ENCODE results near the gene ABCD3. TPM values are rescaled to one million over a fixed set of nuclear protein-coding genes. Genes with fewer than 3 reads are reported as not detected.

ABCD3 gene
- polyA plus RNA-seq, 1 of the 3 experiments (the other 2 are of a cell fraction): 6.5 TPM

DNA sequence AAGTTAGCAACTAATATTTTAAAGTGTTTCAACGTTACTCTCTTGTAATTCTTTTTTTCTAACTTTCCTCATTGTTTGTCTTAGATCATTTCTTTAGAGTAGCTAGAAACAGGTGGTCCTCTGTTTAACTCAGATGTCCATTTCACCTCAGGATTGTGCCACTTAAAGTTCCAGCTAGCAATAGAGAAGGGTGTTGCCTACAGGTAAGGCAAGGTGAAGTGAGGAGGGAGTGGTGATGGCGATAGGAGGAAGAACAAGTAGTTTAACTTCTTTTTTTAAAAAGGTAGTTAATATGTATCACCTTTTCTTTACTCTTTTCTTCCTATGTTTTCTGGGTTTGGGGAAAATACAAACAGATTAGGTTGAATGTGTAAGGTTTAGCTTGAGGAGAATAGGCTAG, 44.4 kb downstream of the ABCD3 start:
- no peaks in the 10 kb centered on the region for H3K9me2 ChIP-seq
- DNase-seq: no peak
- H3F3A ChIP-seq (replicated peaks; ENCODE audit: insufficient read depth): no peaks in the 10 kb centered on the region
- no peaks in the 10 kb centered on the region for H3K27me3 ChIP-seq (ENCODE audit: insufficient read depth)
- no peak overlapping the region for H2AFZ ChIP-seq (ENCODE audit: low read depth)
- H3K79me2 ChIP-seq (ENCODE audit: insufficient read depth): no peaks in the 10 kb centered on the region
- CTCF ChIA-PET: interaction anchor here (1.6 to 1.7 kb wide), 3 partner anchors 19 to 428 kb away, joined by 3 to 15 read pairs (median 4); no protein-coding TSS in a partner anchor
- H3K9ac ChIP-seq: no peak overlapping the region
- POLR2A ChIA-PET: no interaction called here
- no peak overlapping the region for H3K4me2 ChIP-seq
- no peak overlapping the region for H3K4me3 ChIP-seq (ENCODE audit: low read depth in 2 of 2, low read length in 1 of 2)
- H3K27ac ChIP-seq (ENCODE audit: low read depth in 2 of 2, low read length in 1 of 2): no peak overlapping the region
- H4K20me1 ChIP-seq (ENCODE audit: insufficient read depth): no peaks in the 10 kb centered on the region
- H3K36me3 ChIP-seq (replicated peaks in 1 of 2; ENCODE audit: control insufficient read depth in 1 of 2, insufficient read depth in 2 of 2, low read length in 1 of 2): peaks cover 26 to 38% of the 10 kb centered on the region in 2 experiments
- TF ChIP-seq GATA2 (CRISPR knock-in tag; IDR thresholded peaks at IDR 0.05) (no peak), GABPA (IDR thresholded peaks at IDR 0.05; ENCODE audit: low read depth) (no peak), TEAD4 (IDR thresholded peaks at IDR 0.05; ENCODE audit: borderline replicate concordance, insufficient read depth) (no peak), RAD21 (IDR thresholded peaks at IDR 0.05; ENCODE audit: low read length) (no peak), RXRA (IDR thresholded peaks at IDR 0.05; ENCODE audit: borderline replicate concordance, low read depth) (no peak), ZBTB33 (IDR thresholded peaks at IDR 0.05; ENCODE audit: borderline replicate concordance, low read depth) (no peak), SIN3A (IDR thresholded peaks at IDR 0.05; ENCODE audit: borderline replicate concordance, low read depth, low read length) (no peak), NFIC (IDR thresholded peaks at IDR 0.05; ENCODE audit: borderline replicate concordance) (no peak), EP300 (IDR thresholded peaks at IDR 0.05; ENCODE audit: borderline replicate concordance in 1 of 2, low read depth in 1 of 2, low read length in 1 of 2) (no peak), RCOR1 (IDR thresholded peaks at IDR 0.05; ENCODE audit: low read length) (no peak), FOXM1 (IDR thresholded peaks at IDR 0.05; ENCODE audit: low read depth) (no peak), SMC3 (IDR thresholded peaks at IDR 0.05; ENCODE audit: low read depth, low read length) (no peak), FOSL2 (IDR thresholded peaks at IDR 0.05; ENCODE audit: borderline replicate concordance, low read depth) (no peak)
- TF ChIP-seq, protein P1, sequence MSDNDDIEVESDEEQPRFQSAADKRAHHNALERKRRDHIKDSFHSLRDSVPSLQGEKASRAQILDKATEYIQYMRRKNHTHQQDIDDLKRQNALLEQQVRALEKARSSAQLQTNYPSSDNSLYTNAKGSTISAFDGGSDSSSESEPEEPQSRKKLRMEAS (IDR thresholded peaks at IDR 0.05; ENCODE audit: low read depth): no peak
- TF ChIP-seq, protein P2, sequence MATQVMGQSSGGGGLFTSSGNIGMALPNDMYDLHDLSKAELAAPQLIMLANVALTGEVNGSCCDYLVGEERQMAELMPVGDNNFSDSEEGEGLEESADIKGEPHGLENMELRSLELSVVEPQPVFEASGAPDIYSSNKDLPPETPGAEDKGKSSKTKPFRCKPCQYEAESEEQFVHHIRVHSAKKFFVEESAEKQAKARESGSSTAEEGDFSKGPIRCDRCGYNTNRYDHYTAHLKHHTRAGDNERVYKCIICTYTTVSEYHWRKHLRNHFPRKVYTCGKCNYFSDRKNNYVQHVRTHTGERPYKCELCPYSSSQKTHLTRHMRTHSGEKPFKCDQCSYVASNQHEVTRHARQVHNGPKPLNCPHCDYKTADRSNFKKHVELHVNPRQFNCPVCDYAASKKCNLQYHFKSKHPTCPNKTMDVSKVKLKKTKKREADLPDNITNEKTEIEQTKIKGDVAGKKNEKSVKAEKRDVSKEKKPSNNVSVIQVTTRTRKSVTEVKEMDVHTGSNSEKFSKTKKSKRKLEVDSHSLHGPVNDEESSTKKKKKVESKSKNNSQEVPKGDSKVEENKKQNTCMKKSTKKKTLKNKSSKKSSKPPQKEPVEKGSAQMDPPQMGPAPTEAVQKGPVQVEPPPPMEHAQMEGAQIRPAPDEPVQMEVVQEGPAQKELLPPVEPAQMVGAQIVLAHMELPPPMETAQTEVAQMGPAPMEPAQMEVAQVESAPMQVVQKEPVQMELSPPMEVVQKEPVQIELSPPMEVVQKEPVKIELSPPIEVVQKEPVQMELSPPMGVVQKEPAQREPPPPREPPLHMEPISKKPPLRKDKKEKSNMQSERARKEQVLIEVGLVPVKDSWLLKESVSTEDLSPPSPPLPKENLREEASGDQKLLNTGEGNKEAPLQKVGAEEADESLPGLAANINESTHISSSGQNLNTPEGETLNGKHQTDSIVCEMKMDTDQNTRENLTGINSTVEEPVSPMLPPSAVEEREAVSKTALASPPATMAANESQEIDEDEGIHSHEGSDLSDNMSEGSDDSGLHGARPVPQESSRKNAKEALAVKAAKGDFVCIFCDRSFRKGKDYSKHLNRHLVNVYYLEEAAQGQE (IDR thresholded peaks at IDR 0.05; ENCODE audit: low read depth, low read length): no peak
- WGBS (ENCODE audit: low lambda C conversion rate): 86% methylated on average over 2 of the region's 2 CpGs
- H3K9me3 ChIP-seq: no peaks in the 10 kb centered on the region
- no peaks in the 10 kb centered on the region for H3K4me1 ChIP-seq (ENCODE audit: control insufficient read depth in 1 of 2, insufficient read depth in 2 of 2, low read depth in 1 of 2, low read length in 1 of 2)
